GM20431 (cell line): Measurements from ENCODE around the gene NID2.

Experiments used
- in situ Hi-C: fragments of 300-500 bp; cut with MseI, MboI; formaldehyde crosslinking; loops from one replicate; pipeline ENCODE4 v1.15.0; 2020; ENCODE audit warnings: low sequenced_read_pairs; ENCODE audit not compliant: unreplicated experiment

NID2 gene

GRCh38 chr14:52068615-52069306 is at the start of gene NID2:
NID2 (minus strand) TSS chr14:52069059; CDS start chr14:52068994, 65 bp downstream.
- in situ Hi-C loops, result no loop called here

- in situ Hi-C loops, result no loop called here
Measured at GRCh38 chr14:52117111-52117832, 48.4 kb upstream of the NID2 start.

- in situ Hi-C loops, result no loop called here
Measured at GRCh38 chr14:52115286-52115685, 46.4 kb upstream of the NID2 start.

GRCh38 chr14:52112336-52113018 is 43.6 kb upstream of the NID2 start:
- in situ Hi-C loops, result no loop called here

- in situ Hi-C loops, result no loop called here
Measured at GRCh38 chr14:52111583-52111982, 42.7 kb upstream of the NID2 start.

GRCh38 chr14:52110441-52111086 is 41.7 kb upstream of the NID2 start:
- in situ Hi-C loops, result no loop called here

- in situ Hi-C loops, result no loop called here
Measured at GRCh38 chr14:52108823-52109222, 40.0 kb upstream of the NID2 start.

GRCh38 chr14:52106840-52107239 is 38.0 kb upstream of the NID2 start:
- in situ Hi-C loops, result no loop called here

GRCh38 chr14:52103416-52103815 is 34.6 kb upstream of the NID2 start:
- in situ Hi-C loops, result no loop called here

GRCh38 chr14:52095794-52096193 is 26.9 kb upstream of the NID2 start:
- in situ Hi-C loops, result no loop called here

- in situ Hi-C loops, result no loop called here
Measured at GRCh38 chr14:52095336-52095735, 26.5 kb upstream of the NID2 start.

GRCh38 chr14:52094546-52095271 is 25.9 kb upstream of the NID2 start:
- in situ Hi-C loops, result no loop called here

- in situ Hi-C loops, result no loop called here
Measured at GRCh38 chr14:52091928-52092327, 23.1 kb upstream of the NID2 start.

- in situ Hi-C loops, result no loop called here
Measured at GRCh38 chr14:52090936-52091335, 22.1 kb upstream of the NID2 start.

- in situ Hi-C loops, result no loop called here
Measured at GRCh38 chr14:52089218-52089617, 20.4 kb upstream of the NID2 start.

GRCh38 chr14:52086711-52087110 is 17.9 kb upstream of the NID2 start:
- in situ Hi-C loops, result no loop called here

GRCh38 chr14:52082903-52083302 is 14.0 kb upstream of the NID2 start:
- in situ Hi-C loops, result no loop called here

GRCh38 chr14:52081964-52082363 is 13.1 kb upstream of the NID2 start:
- in situ Hi-C loops, result no loop called here

GRCh38 chr14:52080808-52081755 is 12.2 kb upstream of the NID2 start:
- in situ Hi-C loops, result no loop called here
